Body of pancreas (tissue), 4 donors: Measurements from ENCODE around the gene TNNC2. TPM values are rescaled to one million over a fixed set of nuclear protein-coding genes. Genes with fewer than 3 reads are reported as not detected.
A peak's percentile ranks its signal among the peaks of the same experiment; 100 is the strongest.
"Not testable (repeated sequence)": the region's sequence is repeated elsewhere in the genome, so short reads cannot be mapped to it uniquely, and the experiment has no call there.

Experiments
- ATAC-seq: fragments of 150-250 bp; one replicate; pipeline ENCODE4 v1.9.1; 2016
- DNase-seq, 4 donors: peaks; one replicate each; pipeline ENCODE4 v3.0.0-alpha.2; 2019
- H3K27ac ChIP-seq, 4 donors: fragments of 200-600 bp; sonication (generic); 1 replicate in 3 of 4; 2 replicates in 1 of 4; pipeline versions ENCODE4 v1.5.1 to v1.6.1; 2016 to 2019; ENCODE audit warnings: mild to moderate bottlenecking in 1 of 4, mixed read lengths in 1 of 4, moderate library complexity in 1 of 4
- H3K27me3 ChIP-seq, 2 donors: fragments of 200-600 bp; sonication (generic); one replicate each; pipeline ENCODE4 v1.6.0; 2016; ENCODE audit warnings: mild to moderate bottlenecking in 1 of 2
- H3K36me3 ChIP-seq, 2 donors: fragments of 200-600 bp; sonication (generic); replicated peaks in 1 of 2; 2 replicates each; pipeline ENCODE4 v1.5.1; 2016; ENCODE audit warnings: low read depth in 2 of 2; ENCODE audit not compliant: insufficient read depth in 1 of 2
- H3K4me1 ChIP-seq: fragments of 200-600 bp; sonication (generic); one replicate; pipeline ENCODE4 v1.6.0; 2016
- H3K4me3 ChIP-seq, 2 donors: fragments of 200-600 bp; sonication (generic); 1 replicate in 1 of 2; 2 replicates in 1 of 2; pipeline ENCODE4 v1.5.1; 2016 to 2019
- H3K9me3 ChIP-seq, 3 donors: fragments of 200-600 bp; sonication (generic); 1 replicate in 2 of 3; 2 replicates in 1 of 3; pipeline ENCODE4 v1.5.1; 2016
- POLR2A ChIP-seq, 3 donors: fragments of 450-650 bp; IDR thresholded peaks; one replicate each; pipeline ENCODE4 v1.6.1; 2016; ENCODE audit warnings: antibody characterized with exemption in 3 of 3, mild to moderate bottlenecking in 2 of 3
- WGBS, 2 donors: methylation state at CpG; one replicate each; pipeline ENCODE4 v1.1.5; 2017; 5-methylcytosine and 5-hydroxymethylcytosine counted together
- intact Hi-C: fragments of 100-400 bp; cut with DNase I; formaldehyde crosslinking; loops from one replicate; pipeline ENCODE4 v1.15.1; 2023
- total RNA-seq, 2 donors: library from RNA; depleted of rRNA; stranded (reverse); fragments of >200 nt; gene quantifications; one replicate each; pipeline ENCODE4 v1.1.0, GENCODE V29; 2016
- TF ChIP-seq, protein P1 (sequence below), 7 experiments: fragments of 450-650 bp in 4 of 7; fragments of 200-600 bp in 3 of 7; sonication (generic) in 3 of 7; IDR thresholded peaks; one replicate each; pipeline ENCODE4 v1.5.1; 2016 to 2019; ENCODE audit warnings: antibody characterized with exemption in 7 of 7

TNNC2 gene
- total RNA-seq, 2 donors from 2014 or later, result not detected

DNA sequence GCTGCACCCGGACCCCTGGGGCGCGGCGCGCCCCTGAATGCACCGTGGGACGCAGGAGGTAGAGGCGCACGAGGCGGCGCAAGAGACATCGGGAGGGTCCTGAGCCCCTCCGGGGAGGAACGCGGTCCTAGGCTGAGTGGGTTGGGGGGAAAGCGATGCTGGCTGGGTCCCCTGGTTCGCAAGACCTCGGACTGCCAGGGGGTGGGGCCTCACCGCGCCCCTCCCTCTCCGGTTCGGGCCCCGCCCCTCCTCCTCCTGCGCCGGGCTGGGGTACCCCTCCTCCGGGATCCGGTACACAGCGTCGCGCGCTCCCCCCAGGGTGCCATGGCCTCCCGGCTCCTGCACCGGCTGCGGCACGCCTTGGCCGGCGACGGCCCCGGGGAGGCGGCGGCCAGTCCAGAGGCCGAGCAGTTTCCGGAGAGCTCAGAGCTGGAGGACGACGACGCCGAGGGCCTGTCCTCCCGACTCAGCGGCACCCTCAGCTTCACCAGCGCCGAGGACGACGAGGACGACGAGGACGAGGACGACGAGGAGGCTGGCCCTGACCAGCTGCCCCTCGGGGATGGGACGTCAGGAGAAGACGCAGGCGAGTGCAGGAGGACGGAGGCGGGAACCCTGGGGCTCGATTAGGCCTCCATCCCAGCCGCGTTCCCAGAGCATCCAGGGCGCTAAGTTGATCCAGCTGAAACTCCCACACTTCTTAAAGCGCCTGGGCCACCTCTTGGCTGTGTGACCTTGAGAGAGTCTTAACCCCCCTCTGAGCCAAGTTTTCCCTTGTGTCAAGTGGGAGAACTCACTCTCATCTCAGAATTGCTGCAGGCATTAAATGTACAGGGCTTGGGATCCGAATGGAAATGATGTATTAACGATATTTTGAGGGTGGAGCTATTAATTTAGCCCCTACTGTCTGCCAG is 7.0 kb upstream of the TNNC2 start:
- intact Hi-C loops, result no loop called here
- TF ChIP-seq, protein P1, sequence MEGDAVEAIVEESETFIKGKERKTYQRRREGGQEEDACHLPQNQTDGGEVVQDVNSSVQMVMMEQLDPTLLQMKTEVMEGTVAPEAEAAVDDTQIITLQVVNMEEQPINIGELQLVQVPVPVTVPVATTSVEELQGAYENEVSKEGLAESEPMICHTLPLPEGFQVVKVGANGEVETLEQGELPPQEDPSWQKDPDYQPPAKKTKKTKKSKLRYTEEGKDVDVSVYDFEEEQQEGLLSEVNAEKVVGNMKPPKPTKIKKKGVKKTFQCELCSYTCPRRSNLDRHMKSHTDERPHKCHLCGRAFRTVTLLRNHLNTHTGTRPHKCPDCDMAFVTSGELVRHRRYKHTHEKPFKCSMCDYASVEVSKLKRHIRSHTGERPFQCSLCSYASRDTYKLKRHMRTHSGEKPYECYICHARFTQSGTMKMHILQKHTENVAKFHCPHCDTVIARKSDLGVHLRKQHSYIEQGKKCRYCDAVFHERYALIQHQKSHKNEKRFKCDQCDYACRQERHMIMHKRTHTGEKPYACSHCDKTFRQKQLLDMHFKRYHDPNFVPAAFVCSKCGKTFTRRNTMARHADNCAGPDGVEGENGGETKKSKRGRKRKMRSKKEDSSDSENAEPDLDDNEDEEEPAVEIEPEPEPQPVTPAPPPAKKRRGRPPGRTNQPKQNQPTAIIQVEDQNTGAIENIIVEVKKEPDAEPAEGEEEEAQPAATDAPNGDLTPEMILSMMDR (IDR thresholded peaks at IDR 0.05), result no peak
- peak in 2 of 3 donors; percentile 25 to 27 for TF ChIP-seq POLR2A (IDR thresholded peaks at IDR 0.05)
- Histone ChIP-seq H3K27me3 (no peaks in the 10 kb centered on the region), H3K4me3 (peak overlapping the region; percentile 47 to 68), H3K4me1 (peaks cover 24% of the 10 kb centered on the region), H3K36me3 (no peaks in the 10 kb centered on the region), H3K27ac (peak overlapping the region; percentile 72 to 89 (median 77)), H3K9me3 (no peaks in the 10 kb centered on the region)
- peak; percentile 76 for ATAC-seq
- DNase-seq, result peak; percentile 57 to 74 (median 63)
- WGBS, 2 donors, result 5% methylated on average over 55 of the region's 71 CpGs; no CpG with 5 or more reads in 1 of the 2 donors

DNA sequence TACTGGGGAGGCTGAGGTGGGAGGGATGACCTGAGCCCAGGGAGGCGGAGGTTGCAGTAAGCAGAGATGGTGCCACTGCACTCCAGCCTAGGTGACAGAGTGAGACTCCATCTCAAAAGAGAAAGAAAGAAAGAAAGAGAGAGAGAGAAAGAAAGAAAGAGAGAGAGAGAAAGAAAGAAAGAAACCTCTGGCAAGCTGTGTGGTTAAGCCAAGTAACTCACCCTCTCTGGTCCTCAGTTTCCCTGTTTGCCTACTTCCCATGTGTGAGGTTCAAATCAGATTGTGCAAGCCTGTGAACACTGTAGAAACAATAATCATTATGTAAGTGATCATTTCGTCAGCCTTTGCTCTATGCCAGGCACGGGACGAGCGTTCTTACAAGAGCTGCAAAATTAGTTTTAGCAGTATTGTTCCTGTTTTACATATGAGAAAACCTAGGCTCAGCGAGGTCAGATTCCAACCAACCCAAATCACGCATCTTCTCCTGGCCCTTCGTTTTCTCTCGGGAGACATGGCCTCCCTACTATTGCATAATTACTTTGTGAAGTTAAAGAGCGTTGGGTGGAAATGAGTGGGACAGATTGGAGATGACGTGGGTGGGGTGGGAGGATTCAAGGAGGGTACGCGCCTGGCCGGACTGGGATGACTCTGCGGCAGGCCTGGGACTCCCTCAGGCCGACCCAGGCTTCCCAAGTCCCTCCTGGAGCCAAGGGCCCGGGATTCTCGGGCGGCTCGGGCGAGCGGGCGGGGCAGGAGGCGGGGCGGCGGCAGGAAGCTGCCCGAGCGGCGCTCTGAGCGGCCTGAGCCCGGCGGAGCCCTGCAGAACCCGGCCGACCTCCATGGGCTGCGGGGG is 6.1 kb upstream of the TNNC2 start, which contains the start of gene SNX21:
TSS of gene SNX21 (plus strand) at position 770 of the 853 bp plus-strand sequence. CDS start 121 bp downstream, outside the sequence.
- ATAC-seq (peak; percentile 87), DNase-seq (peak; percentile 71 to 80 (median 76))
- peaks cover 24% of the 10 kb centered on the region for H3K4me1 ChIP-seq
- H3K27ac ChIP-seq, result peak within 1 kb of the TSS; percentile 72 to 89 (median 77)
- no peaks in the 10 kb centered on the region for H3K36me3 ChIP-seq
- H3K9me3 ChIP-seq, result no peaks in the 10 kb centered on the region
- peak within 1 kb of the TSS; percentile 47 to 68 for H3K4me3 ChIP-seq
- H3K27me3 ChIP-seq, result no peaks in the 10 kb centered on the region
- TF ChIP-seq, protein P1 (IDR thresholded peaks at IDR 0.05), result no peak
- peak; percentile 22 to 61 (median 55) for TF ChIP-seq POLR2A (IDR thresholded peaks at IDR 0.05)
- intact Hi-C loops, result no loop called here
- 9 to 20% methylated on average over 16 to 32 of the region's 35 CpGs for WGBS, 2 donors

DNA sequence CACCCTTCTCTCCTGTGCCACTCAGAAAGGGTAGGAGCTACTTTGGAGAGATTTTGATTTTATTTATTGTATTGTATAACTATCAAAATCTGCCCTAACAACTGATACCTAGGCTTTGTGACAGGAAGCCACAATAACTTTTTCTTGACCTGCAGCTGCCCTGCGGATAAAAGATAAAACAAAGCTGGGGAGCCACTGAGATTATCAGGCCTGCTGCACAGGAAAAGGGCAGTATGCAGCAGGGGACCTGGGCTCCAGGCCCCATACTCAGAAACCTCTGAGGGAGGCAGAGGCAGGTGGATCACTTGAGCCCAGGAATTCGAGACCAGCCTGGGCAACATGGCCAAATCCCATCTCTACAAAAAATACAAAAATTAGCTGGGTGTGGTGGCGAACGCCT is 5.5 kb upstream of the TNNC2 start:
- no peaks in the 10 kb centered on the region for H3K27me3 ChIP-seq
- no peak for TF ChIP-seq POLR2A (IDR thresholded peaks at IDR 0.05)
- TF ChIP-seq, protein P1 (IDR thresholded peaks at IDR 0.05), result no peak
- intact Hi-C loops, result no loop called here
- H3K36me3 ChIP-seq, result no peaks in the 10 kb centered on the region
- no peaks in the 10 kb centered on the region for H3K9me3 ChIP-seq
- ATAC-seq (no peak), DNase-seq (no peak)
- H3K4me1 ChIP-seq, result peaks cover 24% of the 10 kb centered on the region
- H3K4me3 ChIP-seq, result no peak overlapping the region
- H3K27ac ChIP-seq, result peak overlapping the region in 3 of 4 donors; percentile 75 to 89 (median 79)
- WGBS, 2 donors, result 81 to 92% methylated on average over 4 of the region's 4 CpGs

DNA sequence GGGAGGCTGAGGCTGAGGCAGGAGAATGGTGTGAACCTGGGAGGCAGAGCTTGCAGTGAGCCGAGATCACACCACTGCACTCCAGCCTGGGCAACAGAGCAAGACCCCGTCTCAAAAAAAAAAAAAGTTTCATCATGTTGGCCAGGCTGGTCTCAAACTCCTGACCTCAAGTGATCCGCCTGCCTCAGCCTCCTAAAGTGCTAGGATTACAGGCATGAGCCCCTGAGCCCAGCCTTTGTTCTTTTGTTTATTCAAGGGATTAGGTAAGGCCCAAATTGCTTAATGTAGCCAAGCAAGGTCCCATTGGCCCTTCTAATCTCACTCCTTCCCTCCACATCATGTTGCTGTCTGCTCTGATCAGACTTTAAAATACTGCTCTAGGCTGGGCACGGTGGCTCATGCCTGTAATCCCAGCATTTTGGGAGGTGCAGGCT is 2.6 kb upstream of the TNNC2 start:
- ATAC-seq, H3K36me3 ChIP-seq, H3K9me3 ChIP-seq, intact Hi-C loops, H3K27me3 ChIP-seq, H3K27ac ChIP-seq, H3K4me3 ChIP-seq, DNase-seq: not testable (repeated sequence)
- peaks cover 20% of the 10 kb centered on the region for H3K4me1 ChIP-seq
- WGBS, 2 donors, result 79 to 89% methylated on average over 4 of the region's 4 CpGs

DNA sequence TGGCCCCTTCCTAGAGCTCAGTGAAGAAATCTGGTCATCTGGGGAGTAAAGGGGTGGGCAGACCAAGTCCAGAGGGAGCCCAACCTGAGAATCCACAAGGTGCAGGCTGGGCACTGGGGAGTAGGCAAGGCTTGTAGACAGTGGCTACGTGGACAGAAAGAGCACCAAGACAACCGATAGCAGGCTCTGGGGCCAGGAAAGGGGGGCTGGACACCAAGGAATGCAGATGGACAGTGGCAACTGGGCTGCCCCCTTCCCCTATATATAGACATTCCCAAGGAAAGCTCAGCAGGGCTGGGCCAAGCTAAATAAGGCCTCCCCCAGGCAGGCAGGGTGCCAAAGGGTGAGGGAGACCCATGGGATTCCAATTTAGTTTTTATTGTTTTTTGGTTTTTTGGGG is 1.5 kb upstream of the TNNC2 start:
- peaks cover 0 to 7% of the 10 kb centered on the region in 2 donors for H3K27me3 ChIP-seq
- H3K27ac ChIP-seq, result no peak overlapping the region
- H3K9me3 ChIP-seq, result no peaks in the 10 kb centered on the region
- TF ChIP-seq, protein P1 (IDR thresholded peaks at IDR 0.05), result no peak
- no peak for TF ChIP-seq POLR2A (IDR thresholded peaks at IDR 0.05)
- 36 to 53% methylated on average over 2 of the region's 2 CpGs for WGBS, 2 donors
- no peak overlapping the region for H3K4me3 ChIP-seq
- no peak for ATAC-seq
- intact Hi-C loops, result no loop called here
- H3K36me3 ChIP-seq, result no peaks in the 10 kb centered on the region
- no peak for DNase-seq
- peaks cover 21% of the 10 kb centered on the region for H3K4me1 ChIP-seq
